Upper lobe of left lung (tissue), 6 donors: ENCODE measurements around the gene KRTAP5-3. TPM values are rescaled to one million over a fixed set of nuclear protein-coding genes. Genes with fewer than 3 reads are reported as not detected.
"Not testable (repeated sequence)": the region's sequence is repeated elsewhere in the genome, so short reads cannot be mapped to it uniquely, and the experiment has no call there.

Experiments
- ATAC-seq, 2 donors: fragments of 200-7000 bp; cut with Tn5 transposase; one replicate each; pipeline ENCODE4 v1.9.1; 2022; ENCODE audit warnings: mild to moderate bottlenecking in 2 of 2, moderate library complexity in 2 of 2; ENCODE audit not compliant: low FRiP score in 2 of 2
- DNase-seq, 2 donors: peaks; one replicate each; pipeline ENCODE4 v3.0.0-alpha.2; 2019 to 2020
- H3K27ac ChIP-seq, 4 donors: fragments of 200-600 bp; sonication (generic); one replicate each; pipeline ENCODE4 v1.5.1; 2016 to 2019
- H3K27me3 ChIP-seq, 4 donors: fragments of 200-600 bp; sonication (generic); one replicate each; pipeline ENCODE4 v1.5.1; 2017 to 2019
- H3K36me3 ChIP-seq, 4 donors: fragments of 200-600 bp; sonication (generic); one replicate each; pipeline ENCODE4 v1.5.1; 2016 to 2019
- H3K4me1 ChIP-seq, 4 donors: fragments of 200-600 bp; sonication (generic); one replicate each; pipeline ENCODE4 v1.5.1; 2018 to 2019
- H3K4me3 ChIP-seq, 4 donors: fragments of 200-600 bp; sonication (generic); one replicate each; pipeline ENCODE4 v1.5.1; 2017 to 2019; ENCODE audit warnings: mild to moderate bottlenecking in 2 of 4, moderate library complexity in 1 of 4
- H3K9me3 ChIP-seq, 4 donors: fragments of 200-600 bp; sonication (generic); one replicate each; pipeline ENCODE4 v1.5.1; 2018 to 2019
- CTCF ChIP-seq, 6 experiments: fragments of 450-650 bp in 4 of 6; fragments of 200-600 bp in 2 of 6; sonication (generic) in 2 of 6; IDR thresholded peaks; one replicate each; pipeline ENCODE4 v1.5.1; 2016 to 2019; ENCODE audit warnings: antibody characterized with exemption in 6 of 6
- EP300 ChIP-seq, 4 donors: sonication (generic); formaldehyde crosslinking; IDR thresholded peaks; one replicate each; pipeline ENCODE4 v1.5.1; 2017; ENCODE audit warnings: antibody characterized with exemption in 4 of 4, control low read depth in 2 of 4
- POLR2A ChIP-seq, 4 donors: fragments of 450-650 bp; IDR thresholded peaks; one replicate each; pipeline ENCODE4 v1.5.1; 2016 to 2017; ENCODE audit warnings: antibody characterized with exemption in 4 of 4, mild to moderate bottlenecking in 2 of 4
- POLR2AphosphoS5 ChIP-seq, 2 donors: sonication (generic); formaldehyde crosslinking; IDR thresholded peaks; one replicate each; pipeline ENCODE4 v1.5.1; 2017; ENCODE audit warnings: antibody characterized with exemption in 2 of 2
- WGBS, 2 donors: methylation state at CpG; one replicate each; pipeline ENCODE4 v1.1.5; 2017 to 2018; 5-methylcytosine and 5-hydroxymethylcytosine counted together
- total RNA-seq, 6 donors: library from RNA; depleted of rRNA in 4 of 6; stranded (reverse); fragments of >200 nt in 4 of 6; gene quantifications; one replicate each; pipeline versions ENCODE4 v1.1.0 to v1.2.1, GENCODE V29; 2016 to 2021
- donor health status: DM: no; HTN: no; CAD: no; lungs with moderate emphysema.
- donor health status: DM: no; HTN: yes; CAD: no; lungs with severe emphysema.

KRTAP5-3 gene
- total RNA-seq, 6 donors from 2014 or later, result not detected

GRCh38 chr11:1581976-1582375 is 26.3 kb downstream of the KRTAP5-3 start:
- peaks cover 0 to 8% (median 6%) of the 10 kb centered on the region in 4 donors for H3K9me3 ChIP-seq
- no peaks in the 10 kb centered on the region for H3K36me3 ChIP-seq
- H3K27ac ChIP-seq, result no peak overlapping the region
- WGBS, 2 donors, result 80 to 85% methylated on average over 5 to 9 of the region's 9 CpGs
- H3K27me3 ChIP-seq, result no peaks in the 10 kb centered on the region
- H3K4me1 ChIP-seq, result no peaks in the 10 kb centered on the region
- TF ChIP-seq POLR2AphosphoS5 (IDR thresholded peaks at IDR 0.05) (no peak), CTCF (IDR thresholded peaks at IDR 0.05) (no peak), EP300 (IDR thresholded peaks at IDR 0.05) (no peak), POLR2A (IDR thresholded peaks at IDR 0.05) (no peak)
- ATAC-seq (peak in 1 of 2 donors; percentile 19), DNase-seq (no peak)
- no peak overlapping the region for H3K4me3 ChIP-seq

- TF ChIP-seq POLR2A (IDR thresholded peaks at IDR 0.05) (no peak), POLR2AphosphoS5 (IDR thresholded peaks at IDR 0.05) (no peak), CTCF (IDR thresholded peaks at IDR 0.05) (no peak), EP300 (IDR thresholded peaks at IDR 0.05) (no peak)
- WGBS, 2 donors, result 79 to 80% methylated on average over 6 of the region's 6 CpGs
- H3K27me3 ChIP-seq, result peaks cover 0 to 12% (median 2%) of the 10 kb centered on the region in 4 donors
- peaks cover 0 to 8% (median 6%) of the 10 kb centered on the region in 4 donors for H3K9me3 ChIP-seq
- H3K36me3 ChIP-seq, result no peaks in the 10 kb centered on the region
- DNase-seq, result no peak
- no peak for ATAC-seq
- peaks cover 21 to 26% (median 22%) of the 10 kb centered on the region in 4 donors for H3K4me1 ChIP-seq
- no peak overlapping the region for H3K4me3 ChIP-seq
- H3K27ac ChIP-seq, result no peak overlapping the region
These were observed 31.4 kb downstream of the KRTAP5-3 start for GRCh38 chr11:1576825-1577224.

- not testable (repeated sequence) for H3K36me3 ChIP-seq, H3K27ac ChIP-seq, H3K4me3 ChIP-seq, ATAC-seq, H3K9me3 ChIP-seq
- WGBS, 2 donors, result 84 to 89% methylated on average over 16 of the region's 16 CpGs
- peaks cover 29 to 34% (median 29%) of the 10 kb centered on the region in 4 donors for H3K4me1 ChIP-seq
- peaks cover 0 to 20% (median 6%) of the 10 kb centered on the region in 4 donors for H3K27me3 ChIP-seq
- peak in 1 of 2 donors; percentile 9 for DNase-seq
These were observed 32.5 kb downstream of the KRTAP5-3 start for GRCh38 chr11:1575756-1576155.

- WGBS, 2 donors, result 17 to 18% methylated on average over 7 of the region's 7 CpGs
- H3K4me1 ChIP-seq, result peaks cover 30 to 42% (median 34%) of the 10 kb centered on the region in 4 donors
- no peak overlapping the region for H3K27ac ChIP-seq
- H3K27me3 ChIP-seq, result peaks cover 0 to 20% (median 6%) of the 10 kb centered on the region in 4 donors
- peaks cover 0 to 8% (median 6%) of the 10 kb centered on the region in 4 donors for H3K9me3 ChIP-seq
- peak overlapping the region in 2 of 4 donors; percentile 58 to 59 for H3K4me3 ChIP-seq
- DNase-seq (no peak), ATAC-seq (no peak)
- TF ChIP-seq POLR2AphosphoS5 (IDR thresholded peaks at IDR 0.05) (no peak), EP300 (IDR thresholded peaks at IDR 0.05) (no peak), POLR2A (IDR thresholded peaks at IDR 0.05) (no peak), CTCF (IDR thresholded peaks at IDR 0.05) (no peak)
- no peaks in the 10 kb centered on the region for H3K36me3 ChIP-seq
These were observed 33.4 kb downstream of the KRTAP5-3 start for GRCh38 chr11:1574933-1575242.

- peak; percentile 39 to 79 for ATAC-seq
- TF ChIP-seq EP300 (IDR thresholded peaks at IDR 0.05) (no peak), CTCF (IDR thresholded peaks at IDR 0.05) (peak; percentile 93 to 97 (median 96)), POLR2A (IDR thresholded peaks at IDR 0.05) (no peak), POLR2AphosphoS5 (IDR thresholded peaks at IDR 0.05) (no peak)
- DNase-seq, result peak in 1 of 2 donors; percentile 95
- Histone ChIP-seq H3K27ac (peak overlapping the region; percentile 75 to 90 (median 82)), H3K4me1 (peaks cover 30 to 47% (median 36%) of the 10 kb centered on the region in 4 donors), H3K36me3 (no peaks in the 10 kb centered on the region), H3K9me3 (peaks cover 0 to 8% (median 6%) of the 10 kb centered on the region in 4 donors), H3K4me3 (peak overlapping the region in 3 of 4 donors; percentile 58 to 61 (median 59)), H3K27me3 (peaks cover 0 to 20% (median 6%) of the 10 kb centered on the region in 4 donors)
- 0% methylated on average over 6 to 32 of the region's 64 CpGs for WGBS, 2 donors
These were observed 33.9 kb downstream of the KRTAP5-3 start for GRCh38 chr11:1574238-1574932.
